ENCODE data around the gene ATF6B.
A peak's percentile ranks its signal among the peaks of the same experiment; 100 is the strongest.

ATF6B gene

DNA sequence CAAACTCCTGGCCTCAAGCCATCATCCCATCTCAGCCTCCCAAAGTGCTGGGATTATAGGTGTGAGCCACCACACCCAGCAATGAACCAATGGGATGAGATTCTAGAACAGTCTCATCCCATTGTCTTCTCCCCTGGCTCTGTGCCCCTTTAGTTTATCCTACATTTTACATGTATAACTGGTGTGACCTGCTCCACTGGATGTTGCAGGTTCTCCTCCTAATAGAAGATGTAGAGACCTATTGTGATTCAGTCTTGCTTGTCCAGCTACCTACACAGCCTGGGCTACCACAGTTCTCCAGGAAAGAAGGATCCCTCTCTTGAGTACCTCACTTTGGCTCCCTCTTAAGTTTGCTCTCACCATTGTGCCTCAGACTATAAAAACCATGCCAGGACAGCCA, 4.1 kb upstream of the ATF6B start:
- no peak for DNase-seq

DNA sequence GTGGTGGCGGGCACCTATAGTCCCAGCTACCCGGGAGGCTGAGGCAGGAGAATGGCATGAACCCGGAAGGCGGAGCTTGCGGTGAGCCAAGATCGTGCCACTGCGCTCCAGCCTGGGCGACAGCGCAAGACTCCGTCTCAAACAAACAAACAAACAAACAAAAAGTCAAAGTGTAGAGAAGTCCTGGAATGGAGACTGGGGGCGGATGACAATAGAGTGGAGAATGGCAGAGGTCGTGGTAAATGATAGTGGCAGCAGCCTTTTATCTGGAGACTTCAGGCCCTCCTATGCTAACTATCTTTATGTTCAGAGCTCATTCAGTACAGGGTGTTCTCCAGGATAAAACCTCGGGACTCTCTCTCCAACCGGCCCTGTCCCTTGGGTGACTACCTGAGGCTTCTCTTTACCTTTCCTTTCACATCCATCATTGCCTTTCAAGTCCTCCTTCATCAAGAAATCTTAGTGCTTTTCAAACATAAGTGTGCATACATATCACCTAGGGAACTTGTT, 3.4 kb upstream of the ATF6B start:
- DNase-seq: no peak

DNA sequence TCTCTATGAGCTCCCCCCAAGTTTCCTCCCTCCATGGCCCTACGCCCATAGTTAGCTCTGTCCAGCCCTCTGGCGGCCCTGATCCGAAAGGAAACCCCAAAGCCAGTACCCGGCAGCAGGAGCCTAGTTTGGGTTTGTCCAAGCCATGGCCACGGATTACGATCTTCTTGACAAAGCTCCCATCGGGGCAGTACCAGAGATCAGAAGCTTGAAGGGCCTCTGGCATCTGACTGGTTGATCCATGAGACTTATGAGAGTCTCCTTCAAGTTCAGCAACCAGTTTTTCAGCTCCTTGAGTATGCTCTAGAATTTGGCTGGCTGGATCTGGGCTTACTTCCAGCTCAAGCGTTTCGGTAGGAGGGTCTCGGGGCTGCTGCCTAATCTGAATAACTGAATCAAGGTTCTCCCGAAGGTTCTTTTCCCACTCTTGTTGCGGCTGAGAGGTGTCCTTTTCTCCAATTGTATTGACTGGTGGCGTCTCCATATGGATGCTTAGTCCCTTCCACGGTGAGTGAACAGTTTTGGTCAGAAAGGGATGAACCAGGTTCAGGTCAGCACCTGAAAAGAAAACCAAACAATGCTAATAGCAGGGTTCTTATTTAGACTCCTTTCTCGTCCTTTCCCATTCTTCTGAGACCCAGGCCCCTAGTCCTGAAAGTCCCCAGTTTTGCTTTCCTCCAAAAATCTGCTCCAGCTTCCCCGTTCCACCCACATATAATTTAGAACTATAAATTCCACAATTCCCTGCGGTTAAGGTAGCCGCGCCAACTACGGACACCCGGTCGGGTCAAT, 1.4 kb upstream of the ATF6B start:
- DNase-seq: peak in 5 of 56 donors; percentile 71 to 93 (median 80)

- DNase-seq: no peak
Observed at GRCh38 chr6:32128751-32129296, 778 bp upstream of the ATF6B start.

DNA sequence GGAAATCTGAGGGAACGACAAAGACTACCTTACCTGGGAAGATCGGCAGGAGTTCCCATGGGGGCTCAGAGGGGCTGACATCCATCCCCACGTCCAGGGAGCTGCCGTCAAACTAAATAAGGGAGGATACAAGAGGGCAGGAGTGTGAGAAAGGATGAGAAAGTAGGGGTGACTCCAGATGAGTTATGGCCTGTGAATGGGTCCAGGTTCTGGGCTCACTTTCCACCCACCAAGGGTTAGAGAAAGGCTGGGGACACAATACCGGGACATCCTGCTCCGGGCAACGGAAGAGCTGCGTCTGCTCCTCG, 683 bp downstream of the ATF6B start:
- no peak for DNase-seq

- DNase-seq: no peak
Observed at GRCh38 chr6:32126880-32127279, 1.2 kb downstream of the ATF6B start.

- no peak for DNase-seq
Observed at GRCh38 chr6:32123681-32124080, 4.4 kb downstream of the ATF6B start.

DNA sequence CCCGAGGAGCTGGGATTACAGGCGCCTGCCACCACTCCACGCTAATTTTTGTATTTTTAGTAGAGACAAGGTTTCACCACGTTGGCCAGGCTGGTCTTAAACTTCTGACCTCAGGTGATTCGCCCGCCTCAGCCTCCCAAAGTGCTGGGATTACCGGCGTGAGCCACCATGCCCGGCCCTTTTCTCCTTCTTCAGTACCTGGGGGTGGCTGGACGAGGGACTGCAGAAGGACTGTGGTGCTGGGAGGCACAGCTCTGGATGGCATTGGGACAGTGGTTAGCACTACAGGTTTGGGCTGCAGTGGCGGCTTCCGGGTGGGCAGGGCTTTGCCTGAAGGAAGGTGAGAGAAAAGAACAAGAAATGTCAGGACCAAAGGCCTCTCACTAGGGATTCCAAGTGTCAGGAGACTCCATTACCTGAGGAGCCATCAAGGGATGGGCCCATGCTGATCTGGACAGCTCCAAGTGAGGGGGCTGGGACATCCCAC, 7.4 kb downstream of the ATF6B start:
- DNase-seq: no peak

DNA sequence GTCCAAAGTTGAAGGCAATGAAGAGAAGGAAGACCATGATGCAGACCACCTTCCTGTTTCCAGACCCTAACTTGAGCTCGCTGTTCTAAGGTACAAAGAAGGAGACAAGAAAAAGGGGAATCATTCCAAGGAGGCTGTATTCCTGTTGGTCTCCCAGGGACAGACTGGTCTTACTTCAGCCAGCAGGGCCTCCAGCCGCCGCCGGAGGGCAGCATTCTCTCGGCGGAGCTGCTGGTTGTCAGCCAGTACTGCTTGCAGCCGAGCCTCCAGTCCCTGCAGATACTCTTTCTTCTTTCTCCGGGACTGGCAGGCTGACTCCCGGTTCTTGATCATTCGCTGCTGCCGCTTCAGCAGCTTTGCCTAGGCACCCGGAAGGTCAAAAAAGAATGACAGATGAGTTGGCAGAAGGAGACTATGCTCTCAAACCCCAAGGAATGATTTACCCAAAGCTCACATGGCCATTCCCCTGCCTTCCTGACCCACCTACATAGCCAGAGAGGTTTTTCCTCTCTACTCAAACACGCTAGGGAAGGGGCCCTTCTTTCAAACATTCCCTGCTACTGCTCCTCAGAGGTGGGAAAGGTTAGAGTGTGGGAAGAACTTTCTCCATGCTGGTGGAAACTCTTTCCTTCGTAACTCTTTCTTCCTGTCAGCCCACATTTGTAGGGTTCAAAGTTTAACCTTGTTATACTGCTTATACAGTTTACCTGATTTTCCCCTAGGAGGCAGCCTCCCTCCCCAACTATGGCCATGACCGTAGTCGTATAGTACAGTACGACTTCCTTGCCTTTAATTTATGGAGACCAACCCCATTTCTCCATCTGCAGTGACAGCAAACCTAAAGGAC, 9.0 kb downstream of the ATF6B start:
- peak in 55 of 56 donors; percentile 13 to 93 (median 76) for DNase-seq

DNA sequence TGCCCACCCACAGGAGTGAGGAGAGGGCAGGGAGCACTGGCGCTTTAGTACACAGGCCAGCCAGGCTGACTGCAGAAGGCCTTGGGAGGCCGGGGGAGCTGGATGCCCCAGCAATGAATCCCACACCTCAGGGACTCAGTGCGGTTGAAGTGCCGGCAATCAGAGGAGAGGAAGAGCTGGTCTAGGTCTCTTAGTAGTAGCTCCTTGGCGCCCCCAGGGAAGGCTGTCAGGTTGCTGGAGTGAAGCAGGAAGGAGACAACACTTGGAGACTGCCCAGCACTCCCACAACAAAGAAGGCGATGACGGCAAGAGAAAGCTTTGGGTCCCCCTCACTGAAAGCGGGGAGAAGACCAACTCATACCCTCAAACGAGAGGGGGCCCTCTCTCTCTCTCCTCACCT, 10.6 kb downstream of the ATF6B start:
- no peak for DNase-seq

GRCh38 chr6:32116674-32117073, 11.4 kb downstream of the ATF6B start:
- no peak for DNase-seq

- no peak for DNase-seq
Observed at GRCh38 chr6:32115623-32116022, 12.4 kb downstream of the ATF6B start.

- no peak for DNase-seq
Observed at GRCh38 chr6:32114796-32115195, 13.2 kb downstream of the ATF6B start.

- peak in 46 of 56 donors; percentile 8 to 81 (median 52) for DNase-seq
Observed at GRCh38 chr6:32113386-32114352, 14.4 kb downstream of the ATF6B start.

DNA sequence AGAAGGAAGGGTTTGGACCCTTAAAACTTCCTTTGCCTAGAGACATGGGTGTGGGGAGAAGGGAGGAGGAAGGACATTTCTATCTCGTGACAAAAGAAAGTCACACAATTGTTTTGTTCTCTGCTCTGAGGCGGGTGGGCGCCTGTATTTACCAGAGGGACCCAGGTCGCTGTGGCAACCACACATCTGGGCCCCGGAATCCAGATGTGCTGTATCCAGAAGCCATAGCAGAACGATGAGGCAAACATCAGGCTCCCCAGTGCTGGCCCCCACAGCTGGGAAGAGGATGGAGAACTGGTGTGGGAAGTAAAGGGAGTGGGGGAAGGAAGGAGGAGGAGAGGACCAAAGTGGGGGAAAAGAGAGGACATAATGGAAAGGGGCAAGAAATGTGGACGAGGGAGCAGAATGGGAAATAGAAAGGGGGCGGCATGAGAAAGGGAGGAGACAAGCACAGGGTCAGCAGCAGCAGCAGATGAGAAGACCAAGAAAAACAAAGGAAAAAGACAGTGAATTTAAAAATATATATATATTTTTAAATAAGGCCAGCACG, 15.5 kb downstream of the ATF6B start:
- no peak for DNase-seq

DNA sequence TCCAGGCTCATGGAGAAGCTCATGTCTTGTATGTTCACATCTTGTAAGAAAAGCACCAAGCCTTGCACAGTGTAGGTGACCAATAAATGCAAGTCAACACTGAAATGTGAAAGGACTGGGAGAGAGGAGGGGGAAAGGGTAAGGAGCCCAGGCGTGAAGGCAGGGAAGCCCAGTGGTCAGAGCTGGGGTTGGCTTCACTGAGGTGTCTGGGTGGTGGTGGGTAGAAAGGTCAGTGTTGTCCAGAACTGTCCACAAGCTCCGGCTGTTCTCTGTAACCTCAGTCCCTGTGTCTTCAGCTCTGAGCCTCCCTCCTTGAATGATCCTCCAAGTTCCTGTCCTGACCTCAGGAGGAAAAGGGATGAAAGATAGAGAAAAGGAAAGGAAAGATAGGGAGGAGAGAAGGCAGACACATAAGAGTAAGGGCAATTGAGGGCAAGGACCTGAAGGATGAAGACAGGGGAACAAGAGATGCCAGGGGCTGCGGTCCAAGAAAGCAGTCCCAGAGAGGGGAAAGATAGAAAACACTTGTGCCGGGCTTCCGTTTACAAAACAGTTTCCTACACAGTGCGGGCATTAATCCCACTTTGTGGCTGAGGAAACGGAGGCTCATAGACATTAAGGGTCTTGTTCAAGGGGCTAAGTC, 16.5 kb downstream of the ATF6B start:
- DNase-seq: no peak

DNA sequence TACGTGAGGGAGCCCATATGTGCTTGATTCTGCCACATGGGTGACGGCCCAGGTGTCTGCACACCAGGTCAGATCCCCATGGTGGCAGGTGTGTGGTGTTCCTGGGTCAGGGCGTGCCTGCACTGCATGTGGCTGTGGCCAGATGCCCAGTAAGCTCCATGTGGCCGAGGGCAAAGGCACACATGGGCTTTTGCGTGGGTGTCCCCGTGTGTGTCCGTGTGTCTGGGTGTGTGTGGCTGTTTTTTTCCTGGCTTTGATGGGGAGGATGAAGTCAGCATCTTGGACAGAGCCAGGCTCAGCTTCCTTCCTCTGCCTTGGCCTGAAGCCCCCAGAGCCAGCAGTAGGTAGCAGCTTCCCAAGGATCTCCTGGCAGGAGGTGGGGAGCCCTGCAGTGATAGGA, 17.4 kb downstream of the ATF6B start:
- DNase-seq: no peak

GRCh38 chr6:32109765-32110160, 18.3 kb downstream of the ATF6B start:
- no peak for DNase-seq

- DNase-seq: no peak
Observed at GRCh38 chr6:32109114-32109764, 18.8 kb downstream of the ATF6B start, which contains the start of gene TNXB. TNXB (minus strand) TSS chr6:32109338; CDS start chr6:32098198, 11,140 bp downstream.
